ENCODE data around the gene ZSCAN31. TPM values are rescaled to one million over a fixed set of nuclear protein-coding genes. Genes with fewer than 3 reads are reported as not detected.

Gene ZSCAN31
- polyA plus RNA-seq, 1 experiment = 5.0 TPM

- peaks cover 5% of the 10 kb centered on the region for H3K9me3 ChIP-seq (ENCODE audit: control insufficient read depth, insufficient read depth, low read length)
- no peaks in the 10 kb centered on the region for H3K27me3 ChIP-seq (ENCODE audit: control insufficient read depth, insufficient read depth, low read length)
- TF ChIP-seq, protein P1, sequence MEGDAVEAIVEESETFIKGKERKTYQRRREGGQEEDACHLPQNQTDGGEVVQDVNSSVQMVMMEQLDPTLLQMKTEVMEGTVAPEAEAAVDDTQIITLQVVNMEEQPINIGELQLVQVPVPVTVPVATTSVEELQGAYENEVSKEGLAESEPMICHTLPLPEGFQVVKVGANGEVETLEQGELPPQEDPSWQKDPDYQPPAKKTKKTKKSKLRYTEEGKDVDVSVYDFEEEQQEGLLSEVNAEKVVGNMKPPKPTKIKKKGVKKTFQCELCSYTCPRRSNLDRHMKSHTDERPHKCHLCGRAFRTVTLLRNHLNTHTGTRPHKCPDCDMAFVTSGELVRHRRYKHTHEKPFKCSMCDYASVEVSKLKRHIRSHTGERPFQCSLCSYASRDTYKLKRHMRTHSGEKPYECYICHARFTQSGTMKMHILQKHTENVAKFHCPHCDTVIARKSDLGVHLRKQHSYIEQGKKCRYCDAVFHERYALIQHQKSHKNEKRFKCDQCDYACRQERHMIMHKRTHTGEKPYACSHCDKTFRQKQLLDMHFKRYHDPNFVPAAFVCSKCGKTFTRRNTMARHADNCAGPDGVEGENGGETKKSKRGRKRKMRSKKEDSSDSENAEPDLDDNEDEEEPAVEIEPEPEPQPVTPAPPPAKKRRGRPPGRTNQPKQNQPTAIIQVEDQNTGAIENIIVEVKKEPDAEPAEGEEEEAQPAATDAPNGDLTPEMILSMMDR (IDR thresholded peaks at IDR 0.05; ENCODE audit: low read depth, low read length) = no peak
- no peak for DNase-seq (ENCODE audit: low read depth, low spot score)
- ChIA-PET POLR2A (no interaction called here), CTCF (interaction anchor here (1.1 kb wide), 1 partner anchor 23 kb away, joined by 3 read pairs; no protein-coding TSS in a partner anchor)
- no peak overlapping the region for H3K27ac ChIP-seq (ENCODE audit: low read depth, low read length)
- no peak overlapping the region for H3K4me3 ChIP-seq (ENCODE audit: low read depth, low read length)
These were observed 42.7 kb upstream of the ZSCAN31 start for GRCh38 chr6:28378644-28379043.

GRCh38 chr6:28377879-28378278 lies 41.9 kb upstream of the ZSCAN31 start:
- Histone ChIP-seq H3K9me3 (ENCODE audit: control insufficient read depth, insufficient read depth, low read length) (peaks cover 5% of the 10 kb centered on the region), H3K27me3 (ENCODE audit: control insufficient read depth, insufficient read depth, low read length) (no peaks in the 10 kb centered on the region), H3K4me3 (ENCODE audit: low read depth, low read length) (no peak overlapping the region), H3K27ac (ENCODE audit: low read depth, low read length) (no peak overlapping the region)
- TF ChIP-seq, protein P1 (IDR thresholded peaks at IDR 0.05; ENCODE audit: low read depth, low read length) = no peak
- CTCF ChIA-PET = interaction anchor here (0.8 to 0.9 kb wide), 2 partner anchors 16 to 22 kb away, joined by 4 to 11 read pairs; no protein-coding TSS in a partner anchor
- no peak for DNase-seq (ENCODE audit: low read depth, low spot score)
- POLR2A ChIA-PET = no interaction called here

GRCh38 chr6:28373925-28374324 lies 38.0 kb upstream of the ZSCAN31 start:
- no peaks in the 10 kb centered on the region for H3K9me3 ChIP-seq (ENCODE audit: control insufficient read depth, insufficient read depth, low read length)
- no peak overlapping the region for H3K4me3 ChIP-seq (ENCODE audit: low read depth, low read length)
- H3K27ac ChIP-seq (ENCODE audit: low read depth, low read length) = no peak overlapping the region
- DNase-seq (ENCODE audit: low read depth, low spot score) = no peak
- TF ChIP-seq, protein P1 (IDR thresholded peaks at IDR 0.05; ENCODE audit: low read depth, low read length) = no peak
- no peaks in the 10 kb centered on the region for H3K27me3 ChIP-seq (ENCODE audit: control insufficient read depth, insufficient read depth, low read length)
- CTCF ChIA-PET = interaction anchor here (0.7 kb wide), 2 partner anchors 18 to 162 kb away, joined by 3 to 4 read pairs; no protein-coding TSS in a partner anchor
- POLR2A ChIA-PET = no interaction called here

DNA sequence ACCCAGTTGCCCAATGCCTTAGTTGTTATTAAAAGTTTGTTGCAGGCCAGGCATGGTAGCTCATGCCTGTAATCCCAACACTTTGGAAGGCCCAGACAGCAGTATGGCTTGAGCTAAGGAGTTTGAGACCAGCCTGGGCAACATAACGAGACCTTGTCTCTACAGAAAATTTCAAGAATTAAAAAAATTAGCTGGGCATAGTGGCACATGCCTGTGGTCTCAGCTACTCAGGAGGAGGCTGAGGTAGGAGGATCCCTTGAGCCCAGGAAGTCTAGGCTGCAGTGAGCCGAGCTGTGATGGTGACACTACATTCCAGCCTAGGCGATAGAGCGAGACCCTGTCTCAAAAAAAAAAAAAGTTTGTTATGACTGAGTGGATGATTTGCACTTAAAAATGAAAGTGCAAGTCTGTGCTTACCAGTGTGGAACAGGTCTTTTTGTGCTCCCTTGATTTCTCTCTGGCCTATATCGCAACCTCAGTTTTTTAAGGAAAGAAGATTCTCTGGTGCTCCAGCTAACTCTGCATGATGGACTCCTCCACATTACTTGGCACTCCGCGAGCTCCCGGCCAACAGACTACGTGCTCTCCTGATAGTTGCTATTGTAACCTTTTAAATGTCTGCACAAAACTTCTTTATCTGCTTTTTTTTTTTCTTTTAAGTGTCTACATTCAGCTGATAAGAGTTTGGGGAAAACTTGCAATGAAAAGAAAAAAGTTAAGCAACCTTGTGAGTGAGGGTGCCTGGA lies 35.9 kb upstream of the ZSCAN31 start:
- no peaks in the 10 kb centered on the region for H3K9me3 ChIP-seq (ENCODE audit: control insufficient read depth, insufficient read depth, low read length)
- ChIA-PET CTCF (interaction anchor here (0.6 to 1.4 kb wide), 2 partner anchors 8 to 16 kb away, joined by 3 to 4 read pairs; no protein-coding TSS in a partner anchor), POLR2A (interaction anchor here (0.6 kb wide), 1 partner anchor 1225 kb away, joined by 4 read pairs; a partner anchor contains a TSS)
- no peak overlapping the region for H3K4me3 ChIP-seq (ENCODE audit: low read depth, low read length)
- H3K27me3 ChIP-seq (ENCODE audit: control insufficient read depth, insufficient read depth, low read length) = no peaks in the 10 kb centered on the region
- no peak overlapping the region for H3K27ac ChIP-seq (ENCODE audit: low read depth, low read length)
- DNase-seq (ENCODE audit: low read depth, low spot score) = no peak
- TF ChIP-seq, protein P1 (IDR thresholded peaks at IDR 0.05; ENCODE audit: low read depth, low read length) = no peak

DNA sequence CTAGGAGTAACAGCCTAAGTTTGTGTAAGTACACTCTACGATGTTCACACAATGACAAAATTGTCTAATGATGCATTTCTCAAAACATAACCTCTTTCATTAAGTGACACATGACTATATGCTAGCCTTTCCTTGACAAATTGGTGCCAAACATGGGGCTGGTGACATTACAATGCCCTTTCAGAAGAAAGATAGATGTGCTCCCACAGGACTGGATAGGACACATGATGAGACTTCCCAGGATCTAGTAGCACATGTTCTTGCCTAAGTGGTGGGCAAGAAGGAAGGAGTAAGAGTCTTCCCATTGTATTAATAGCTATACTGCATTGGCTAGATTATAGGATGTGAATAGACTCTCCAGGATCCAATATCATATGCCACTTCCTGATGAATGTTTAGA lies 35.3 kb upstream of the ZSCAN31 start:
- ChIA-PET CTCF (interaction anchor here (1.4 kb wide), 1 partner anchor 16 kb away, joined by 3 read pairs; no protein-coding TSS in a partner anchor), POLR2A (interaction anchor here (0.6 kb wide), 1 partner anchor 1224 kb away, joined by 4 read pairs; a partner anchor contains a TSS)
- no peak overlapping the region for H3K27ac ChIP-seq (ENCODE audit: low read depth, low read length)
- H3K4me3 ChIP-seq (ENCODE audit: low read depth, low read length) = no peak overlapping the region
- DNase-seq (ENCODE audit: low read depth, low spot score) = no peak
- no peaks in the 10 kb centered on the region for H3K27me3 ChIP-seq (ENCODE audit: control insufficient read depth, insufficient read depth, low read length)
- TF ChIP-seq, protein P1 (IDR thresholded peaks at IDR 0.05; ENCODE audit: low read depth, low read length) = no peak
- H3K9me3 ChIP-seq (ENCODE audit: control insufficient read depth, insufficient read depth, low read length) = no peaks in the 10 kb centered on the region

All from AG04450 (cell line).